ENCODE data around the gene PPIB.

DNA sequence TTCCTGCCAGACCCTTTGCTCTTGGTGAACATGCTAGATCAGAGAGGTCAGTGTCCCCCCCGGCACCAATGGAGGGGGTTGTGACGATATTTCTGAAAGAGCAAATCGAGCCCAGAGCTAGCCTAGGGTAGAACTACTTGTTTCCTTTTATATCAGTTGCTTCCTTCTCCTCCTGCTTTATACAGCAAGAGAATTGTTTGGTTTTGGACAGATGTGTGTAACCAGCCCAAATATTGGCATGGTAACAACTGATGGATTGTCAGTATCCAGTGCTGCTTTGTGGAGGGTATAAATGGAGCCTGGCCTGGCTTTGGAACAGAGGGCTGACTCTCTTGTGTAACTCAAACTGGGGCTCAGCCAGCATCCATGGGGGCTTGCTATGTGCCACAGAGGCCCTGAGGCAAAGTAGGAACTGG, 39.9 kb downstream of the PPIB start:
- TF ChIP-seq POLR2A (IDR thresholded peaks at IDR 0.05) (no peak), CTCF (IDR thresholded peaks at IDR 0.05) (no peak), POLR2AphosphoS5 (IDR thresholded peaks at IDR 0.05) (no peak)

Data from stomach (tissue), 4 donors.